ELF-1 (cell line): ENCODE data around the gene ZSCAN21.

ENCODE experiments used
- DNase-seq: peaks from one replicate; pipeline ENCODE4 v3.0.0-alpha.2; 2016; ENCODE audit warnings: low read depth, low spot score

The ZSCAN21 gene

DNA sequence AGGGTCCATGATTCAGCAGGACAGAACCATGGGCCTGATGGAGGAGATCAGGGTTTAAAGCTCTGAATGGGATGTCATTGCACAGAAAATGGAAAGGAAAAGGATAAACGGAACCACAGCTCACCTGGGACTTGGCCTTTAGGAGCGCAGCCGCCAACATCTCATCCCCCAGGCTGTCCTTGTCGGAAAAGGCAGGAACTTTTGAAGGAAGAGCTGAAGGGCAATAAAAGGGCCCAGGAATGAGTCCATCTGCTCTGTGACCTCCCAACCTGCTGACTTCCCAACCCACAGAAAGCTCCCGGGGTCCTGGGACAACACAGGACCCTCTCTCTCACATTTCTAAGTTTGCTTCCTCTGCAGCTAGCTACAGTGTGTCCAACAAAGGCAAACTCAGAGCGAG is 25.8 kb downstream of the ZSCAN21 start:
- no peak for DNase-seq

GRCh38 chr7:100077205-100077604 is 27.6 kb downstream of the ZSCAN21 start:
- DNase-seq = no peak

- DNase-seq = no peak
These were observed 29.5 kb downstream of the ZSCAN21 start for GRCh38 chr7:100079024-100079560.

GRCh38 chr7:100080907-100081534 is 31.4 kb downstream of the ZSCAN21 start:
- DNase-seq = peak; percentile 47

DNA sequence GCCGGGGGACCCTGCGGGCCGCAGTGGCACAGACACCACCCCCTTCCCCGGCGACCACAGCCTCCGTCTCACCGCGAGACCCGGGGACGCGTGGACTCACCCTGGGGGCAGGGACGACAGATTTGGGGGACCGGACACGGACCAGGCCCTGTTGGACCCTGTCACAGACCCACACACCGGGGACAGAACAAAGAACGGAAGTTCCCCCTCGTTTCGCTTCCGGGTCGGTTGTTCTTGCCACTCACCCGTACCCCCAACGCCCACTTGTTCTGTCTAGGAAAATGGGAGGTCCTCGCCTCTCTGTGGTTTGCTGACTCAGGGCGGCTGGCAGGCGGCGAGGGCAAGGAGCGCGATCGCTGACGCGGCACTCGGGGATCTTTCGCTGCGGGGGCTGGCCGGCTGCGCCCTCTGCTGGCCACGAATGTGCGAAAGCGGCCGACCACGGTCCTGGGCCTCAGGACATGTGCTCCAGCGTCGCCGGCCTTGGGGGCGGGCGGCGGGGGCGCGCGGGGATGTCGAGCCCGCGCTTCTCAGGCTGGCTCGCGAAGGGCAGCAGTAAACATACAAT is 32.0 kb downstream of the ZSCAN21 start, which contains the start of gene ZNF3:
TSS of gene ZNF3 (minus strand) at position 189 of the 568 bp plus-strand sequence. CDS start 4,366 bp downstream, outside the sequence.
- DNase-seq = peak; percentile 100

- DNase-seq = no peak
These were observed 33.4 kb downstream of the ZSCAN21 start for GRCh38 chr7:100082978-100083377.

- DNase-seq = no peak
These were observed 35.9 kb downstream of the ZSCAN21 start for GRCh38 chr7:100085515-100085914.

GRCh38 chr7:100087055-100087750 is 37.6 kb downstream of the ZSCAN21 start:
- DNase-seq = peak; percentile 63

- no peak for DNase-seq
These were observed 38.6 kb downstream of the ZSCAN21 start for GRCh38 chr7:100088095-100088620.

GRCh38 chr7:100088621-100089457 is 39.3 kb downstream of the ZSCAN21 start, which contains the start of gene COPS6:
Gene COPS6 (plus strand): TSS chr7:100088969. CDS start chr7:100088991, 22 bp downstream.
- peak; percentile 78 for DNase-seq

GRCh38 chr7:100089458-100090196 is 40.1 kb downstream of the ZSCAN21 start:
- no peak for DNase-seq

- DNase-seq = no peak
These were observed 41.2 kb downstream of the ZSCAN21 start for GRCh38 chr7:100090527-100091410.

DNA sequence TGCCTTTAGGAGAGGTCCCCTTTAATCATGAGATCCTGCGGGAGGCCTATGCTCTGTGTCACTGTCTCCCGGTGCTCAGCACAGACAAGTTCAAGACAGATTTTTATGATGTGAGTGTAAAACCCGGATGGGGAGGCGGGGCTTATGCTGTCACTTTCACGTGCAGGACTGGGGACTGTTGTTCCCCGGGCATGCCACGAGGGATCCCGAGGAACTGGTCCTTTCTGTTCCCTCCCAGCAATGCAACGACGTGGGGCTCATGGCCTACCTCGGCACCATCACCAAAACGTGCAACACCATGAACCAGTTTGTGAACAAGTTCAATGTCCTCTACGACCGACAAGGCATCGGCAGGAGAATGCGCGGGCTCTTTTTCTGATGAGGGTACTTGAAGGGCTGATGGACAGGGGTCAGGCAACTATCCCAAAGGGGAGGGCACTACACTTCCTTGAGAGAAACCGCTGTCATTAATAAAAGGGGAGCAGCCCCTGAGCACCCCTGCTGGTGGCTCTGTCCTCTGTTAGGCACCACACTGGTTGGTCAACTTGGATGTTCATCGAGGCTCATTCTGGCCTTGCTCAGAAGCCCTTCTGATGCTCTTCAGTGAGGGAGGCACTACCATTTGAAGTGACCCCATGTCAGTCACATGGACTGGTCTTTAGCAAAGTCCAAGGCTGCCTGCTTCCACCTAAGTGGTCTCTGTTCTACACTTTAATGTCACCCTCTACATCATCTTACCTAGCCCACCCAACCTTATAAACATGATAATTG is 42.0 kb downstream of the ZSCAN21 start:
- DNase-seq = peak; percentile 52

- no peak for DNase-seq
These were observed 43.5 kb downstream of the ZSCAN21 start for GRCh38 chr7:100093054-100093453.

DNA sequence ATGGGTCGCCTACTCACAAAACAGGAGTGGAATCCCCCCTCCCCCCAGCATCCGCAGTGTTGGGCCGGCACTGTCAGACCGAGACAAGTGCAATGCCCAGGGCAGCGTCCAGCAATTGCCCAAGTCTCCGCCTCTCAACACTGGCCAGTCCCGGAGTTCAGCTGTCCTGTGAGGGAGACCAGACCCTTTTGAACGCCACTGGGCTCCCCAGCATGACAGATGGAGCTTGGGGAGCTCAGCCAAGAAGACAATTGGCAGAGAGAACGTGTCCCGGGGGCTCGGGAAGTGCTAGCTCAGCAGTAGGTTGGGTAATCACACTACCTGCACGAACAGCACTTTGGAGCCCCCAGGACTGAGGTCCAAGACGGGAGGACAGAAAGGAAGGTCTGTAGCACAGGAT is 43.9 kb downstream of the ZSCAN21 start:
- no peak for DNase-seq

GRCh38 chr7:100093925-100094486 is 44.4 kb downstream of the ZSCAN21 start:
- DNase-seq = peak; percentile 32

- DNase-seq = no peak
These were observed 45.7 kb downstream of the ZSCAN21 start for GRCh38 chr7:100095289-100095688.

DNA sequence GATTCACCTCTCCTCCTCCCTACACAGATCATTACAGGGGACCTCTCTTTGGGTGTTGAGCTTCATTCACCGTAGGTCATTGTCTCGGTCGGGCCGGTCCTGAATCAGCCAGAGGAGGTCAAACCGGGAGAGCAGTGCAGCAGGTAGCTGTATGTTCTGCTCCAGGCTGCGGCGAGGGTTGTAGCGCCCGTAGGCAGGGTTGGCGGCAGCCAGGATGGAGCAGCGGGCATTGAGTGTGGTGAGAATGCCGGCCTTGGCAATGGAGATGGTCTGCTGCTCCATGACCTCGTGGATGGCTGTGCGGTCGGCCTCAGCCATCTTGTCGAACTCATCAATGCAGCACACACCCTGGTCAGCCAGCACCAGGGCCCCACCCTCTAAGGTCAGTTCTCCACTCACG is 46.1 kb downstream of the ZSCAN21 start:
- DNase-seq = no peak
